ENCODE data around the gene DGKI.

Gene DGKI

GRCh38 chr7:137850571-137850970 lies 3.8 kb upstream of the DGKI start:
- Histone ChIP-seq H3K4me1 (ENCODE audit: low read length) (no peaks in the 10 kb centered on the region), H3K9ac (ENCODE audit: low read length) (no peak overlapping the region), H3K36me3 (replicated peaks; ENCODE audit: low read depth, low read length) (peaks cover 13% of the 10 kb centered on the region), H3K27me3 (ENCODE audit: low read depth, low read length) (no peaks in the 10 kb centered on the region), H2AFZ (ENCODE audit: low read depth, low read length) (no peak overlapping the region), H3K79me2 (ENCODE audit: low read length) (no peaks in the 10 kb centered on the region), H3K9me3 (ENCODE audit: insufficient read depth, low read length) (no peaks in the 10 kb centered on the region), H4K20me1 (ENCODE audit: insufficient read depth, low read length) (no peaks in the 10 kb centered on the region), H3K4me3 (ENCODE audit: low read length) (no peak overlapping the region), H3K27ac (ENCODE audit: low read length) (no peak overlapping the region), H3K4me2 (ENCODE audit: low read length) (no peak overlapping the region)
- TF ChIP-seq EZH2phosphoT487 (IDR thresholded peaks at IDR 0.05; ENCODE audit: low read depth) (no peak), CTCF (IDR thresholded peaks at IDR 0.05; ENCODE audit: low read depth, low read length) (no peak)

- TF ChIP-seq CTCF (IDR thresholded peaks at IDR 0.05; ENCODE audit: low read depth, low read length) (no peak), EZH2phosphoT487 (IDR thresholded peaks at IDR 0.05; ENCODE audit: low read depth) (no peak)
- Histone ChIP-seq H4K20me1 (ENCODE audit: insufficient read depth, low read length) (no peaks in the 10 kb centered on the region), H3K27me3 (ENCODE audit: low read depth, low read length) (no peaks in the 10 kb centered on the region), H3K79me2 (ENCODE audit: low read length) (no peaks in the 10 kb centered on the region), H3K9ac (ENCODE audit: low read length) (no peak overlapping the region), H3K36me3 (replicated peaks; ENCODE audit: low read depth, low read length) (peaks cover 10% of the 10 kb centered on the region), H3K4me2 (ENCODE audit: low read length) (no peak overlapping the region), H3K4me1 (ENCODE audit: low read length) (no peaks in the 10 kb centered on the region), H3K4me3 (ENCODE audit: low read length) (no peak overlapping the region), H3K9me3 (ENCODE audit: insufficient read depth, low read length) (no peaks in the 10 kb centered on the region), H3K27ac (ENCODE audit: low read length) (no peak overlapping the region), H2AFZ (ENCODE audit: low read depth, low read length) (no peak overlapping the region)
These were observed 1.3 kb upstream of the DGKI start for GRCh38 chr7:137848095-137848494.

- Histone ChIP-seq H3K4me3 (ENCODE audit: low read length) (no peak overlapping the region), H3K27me3 (ENCODE audit: low read depth, low read length) (no peaks in the 10 kb centered on the region), H3K9ac (ENCODE audit: low read length) (no peak overlapping the region), H3K27ac (ENCODE audit: low read length) (no peak overlapping the region), H3K4me2 (ENCODE audit: low read length) (no peak overlapping the region), H3K4me1 (ENCODE audit: low read length) (no peaks in the 10 kb centered on the region), H3K36me3 (replicated peaks; ENCODE audit: low read depth, low read length) (peaks cover 10% of the 10 kb centered on the region), H4K20me1 (ENCODE audit: insufficient read depth, low read length) (no peaks in the 10 kb centered on the region), H3K9me3 (ENCODE audit: insufficient read depth, low read length) (no peaks in the 10 kb centered on the region), H2AFZ (ENCODE audit: low read depth, low read length) (no peak overlapping the region), H3K79me2 (ENCODE audit: low read length) (no peaks in the 10 kb centered on the region)
- no peak for TF ChIP-seq CTCF (IDR thresholded peaks at IDR 0.05; ENCODE audit: low read depth, low read length)
- TF ChIP-seq EZH2phosphoT487 (IDR thresholded peaks at IDR 0.05; ENCODE audit: low read depth), result no peak
These were observed 835 bp upstream of the DGKI start for GRCh38 chr7:137847568-137848050.

- Histone ChIP-seq H2AFZ (ENCODE audit: low read depth, low read length) (no peak overlapping the region), H3K9ac (ENCODE audit: low read length) (no peak overlapping the region), H3K4me2 (ENCODE audit: low read length) (no peak overlapping the region), H3K27me3 (ENCODE audit: low read depth, low read length) (no peaks in the 10 kb centered on the region), H4K20me1 (ENCODE audit: insufficient read depth, low read length) (no peaks in the 10 kb centered on the region), H3K79me2 (ENCODE audit: low read length) (no peaks in the 10 kb centered on the region), H3K9me3 (ENCODE audit: insufficient read depth, low read length) (no peaks in the 10 kb centered on the region), H3K36me3 (replicated peaks; ENCODE audit: low read depth, low read length) (peaks cover 4% of the 10 kb centered on the region), H3K4me3 (ENCODE audit: low read length) (no peak overlapping the region), H3K4me1 (ENCODE audit: low read length) (no peaks in the 10 kb centered on the region), H3K27ac (ENCODE audit: low read length) (no peak overlapping the region)
- TF ChIP-seq EZH2phosphoT487 (IDR thresholded peaks at IDR 0.05; ENCODE audit: low read depth) (no peak), CTCF (IDR thresholded peaks at IDR 0.05; ENCODE audit: low read depth, low read length) (no peak)
These were observed 286 bp downstream of the DGKI start for GRCh38 chr7:137846549-137846826.
